NCI-H345 treated with DMSO at 0.1 percent for 48 hours (cell line): ENCODE measurements around the gene TM6SF1.
"Not testable (repeated sequence)": the region's sequence is repeated elsewhere in the genome, so short reads cannot be mapped to it uniquely, and the experiment has no call there.

ENCODE experiments used
- DNase-seq: peaks from one replicate; lab custom pipeline; 2025; ENCODE audit not compliant: unreplicated experiment; lab: John Stamatoyannopoulos, UW

Gene TM6SF1

GRCh38 chr15:83115410-83115809, 8.0 kb downstream of the TM6SF1 start:
- DNase-seq, result no peak

- DNase-seq, result no peak
Measured at GRCh38 chr15:83115831-83116565, 8.6 kb downstream of the TM6SF1 start.

- DNase-seq, result no peak
Measured at GRCh38 chr15:83118291-83118827, 10.9 kb downstream of the TM6SF1 start.

- no peak for DNase-seq
Measured at GRCh38 chr15:83118968-83119367, 11.5 kb downstream of the TM6SF1 start.

- DNase-seq, result no peak
Measured at GRCh38 chr15:83119968-83120581, 12.6 kb downstream of the TM6SF1 start.

GRCh38 chr15:83123529-83123928, 16.1 kb downstream of the TM6SF1 start:
- no peak for DNase-seq

GRCh38 chr15:83127547-83128150, 20.2 kb downstream of the TM6SF1 start:
- DNase-seq, result no peak

GRCh38 chr15:83129791-83130190, 22.3 kb downstream of the TM6SF1 start:
- no peak for DNase-seq

GRCh38 chr15:83132861-83133523, 25.5 kb downstream of the TM6SF1 start:
- DNase-seq, result no peak

- DNase-seq, result not testable (repeated sequence)
Measured at GRCh38 chr15:83142151-83142550, 34.7 kb downstream of the TM6SF1 start.

GRCh38 chr15:83144771-83145170, 37.3 kb downstream of the TM6SF1 start:
- no peak for DNase-seq

- no peak for DNase-seq
Measured at GRCh38 chr15:83153288-83153687, 45.8 kb downstream of the TM6SF1 start.

GRCh38 chr15:83155942-83156341, 48.5 kb downstream of the TM6SF1 start:
- DNase-seq, result no peak

- no peak for DNase-seq
Measured at GRCh38 chr15:83158393-83158792, 50.9 kb downstream of the TM6SF1 start.

- no peak for DNase-seq
Measured at GRCh38 chr15:83160741-83161140, 53.3 kb downstream of the TM6SF1 start.

GRCh38 chr15:83163032-83163431, 55.6 kb downstream of the TM6SF1 start:
- DNase-seq, result no peak

GRCh38 chr15:83164111-83164770, 56.8 kb downstream of the TM6SF1 start:
- no peak for DNase-seq

GRCh38 chr15:83164771-83165404, 57.4 kb downstream of the TM6SF1 start:
- no peak for DNase-seq

GRCh38 chr15:83166218-83166617, 58.8 kb downstream of the TM6SF1 start:
- DNase-seq, result no peak

- DNase-seq, result no peak
Measured at GRCh38 chr15:83166830-83167229, 59.4 kb downstream of the TM6SF1 start.
